OCI-LY1 (cell line): ENCODE results near the gene ELOVL2.

Experiments used
- CTCF ChIP-seq: fragments of 200-600 bp; sonication (generic), shearing (Covaris generic); IDR thresholded peaks from 2 replicates; pipeline ENCODE4 v1.5.1; 2017; ENCODE audit warnings: mild to moderate bottlenecking, antibody characterized with exemption, low read length, moderate library complexity, mixed read lengths
- EZH2 ChIP-seq: fragments of 200-600 bp; sonication (generic), shearing (Covaris generic); IDR thresholded peaks from 2 replicates; pipeline ENCODE4 v1.8.0; 2017; ENCODE audit warnings: borderline replicate concordance, mixed run types, mild to moderate bottlenecking, antibody characterized with exemption, low read length, moderate library complexity, mixed read lengths

GRCh38 chr6:11056871-11057270 is 12.8 kb upstream of the ELOVL2 start:
- TF ChIP-seq EZH2 = no peak
- no peak for TF ChIP-seq CTCF
